ENCODE measurements around the gene ORC3. TPM values are rescaled to one million over a fixed set of nuclear protein-coding genes. Genes with fewer than 3 reads are reported as not detected.
"Not testable (repeated sequence)": the region's sequence is repeated elsewhere in the genome, so short reads cannot be mapped to it uniquely, and the experiment has no call there.

Gene ORC3
- total RNA-seq, 1 experiment from 2014 or later: 44.2 TPM

GRCh38 chr6:87696817-87697216 is 106.9 kb downstream of the ORC3 start:
- DNase-seq (ENCODE audit: low read depth): not testable (repeated sequence)

- DNase-seq (ENCODE audit: low read depth): peak; percentile 7
Observed at GRCh38 chr6:87697581-87698546, 107.9 kb downstream of the ORC3 start.

GRCh38 chr6:87698547-87699006 is 108.6 kb downstream of the ORC3 start:
- DNase-seq (ENCODE audit: low read depth): no peak

GRCh38 chr6:87699576-87699975 is 109.6 kb downstream of the ORC3 start:
- no peak for DNase-seq (ENCODE audit: low read depth)

GRCh38 chr6:87700397-87701343 is 110.7 kb downstream of the ORC3 start:
- peak; percentile 70 for DNase-seq (ENCODE audit: low read depth)

- DNase-seq (ENCODE audit: low read depth): no peak
Observed at GRCh38 chr6:87701344-87701675, 111.4 kb downstream of the ORC3 start.

GRCh38 chr6:87701676-87702588 is 112.0 kb downstream of the ORC3 start, which contains the start of gene AKIRIN2:
AKIRIN2 (minus strand) TSS chr6:87702233; CDS start chr6:87701684, 549 bp downstream.
- DNase-seq (ENCODE audit: low read depth): peak; percentile 96

- peak; percentile 42 for DNase-seq (ENCODE audit: low read depth)
Observed at GRCh38 chr6:87702589-87702945, 112.6 kb downstream of the ORC3 start.

- DNase-seq (ENCODE audit: low read depth): peak; percentile 16
Observed at GRCh38 chr6:87703039-87703438, 113.1 kb downstream of the ORC3 start.

GRCh38 chr6:87705070-87705691 is 115.2 kb downstream of the ORC3 start:
- peak; percentile 55 for DNase-seq (ENCODE audit: low read depth)

- DNase-seq (ENCODE audit: low read depth): no peak
Observed at GRCh38 chr6:87706187-87706966, 116.4 kb downstream of the ORC3 start.

- not testable (repeated sequence) for DNase-seq (ENCODE audit: low read depth)
Observed at GRCh38 chr6:87708581-87709427, 118.9 kb downstream of the ORC3 start.

GRCh38 chr6:87710090-87710489 is 120.2 kb downstream of the ORC3 start:
- DNase-seq (ENCODE audit: low read depth): no peak

GRCh38 chr6:87712713-87713112 is 122.8 kb downstream of the ORC3 start:
- DNase-seq (ENCODE audit: low read depth): not testable (repeated sequence)

- peak; percentile 81 for DNase-seq (ENCODE audit: low read depth)
Observed at GRCh38 chr6:87714093-87714842, 124.3 kb downstream of the ORC3 start.

Data from Daoy (cell line).